ENCODE measurements around the gene SFTPD.

The SFTPD gene

GRCh38 chr10:79944428-79945395 is 4.2 kb downstream of the SFTPD start:
- ATAC-seq = no peak

- no peak for ATAC-seq
Measured at GRCh38 chr10:79943871-79944270, 5.0 kb downstream of the SFTPD start.

GRCh38 chr10:79942261-79943185 is 6.4 kb downstream of the SFTPD start:
- ATAC-seq = no peak

DNA sequence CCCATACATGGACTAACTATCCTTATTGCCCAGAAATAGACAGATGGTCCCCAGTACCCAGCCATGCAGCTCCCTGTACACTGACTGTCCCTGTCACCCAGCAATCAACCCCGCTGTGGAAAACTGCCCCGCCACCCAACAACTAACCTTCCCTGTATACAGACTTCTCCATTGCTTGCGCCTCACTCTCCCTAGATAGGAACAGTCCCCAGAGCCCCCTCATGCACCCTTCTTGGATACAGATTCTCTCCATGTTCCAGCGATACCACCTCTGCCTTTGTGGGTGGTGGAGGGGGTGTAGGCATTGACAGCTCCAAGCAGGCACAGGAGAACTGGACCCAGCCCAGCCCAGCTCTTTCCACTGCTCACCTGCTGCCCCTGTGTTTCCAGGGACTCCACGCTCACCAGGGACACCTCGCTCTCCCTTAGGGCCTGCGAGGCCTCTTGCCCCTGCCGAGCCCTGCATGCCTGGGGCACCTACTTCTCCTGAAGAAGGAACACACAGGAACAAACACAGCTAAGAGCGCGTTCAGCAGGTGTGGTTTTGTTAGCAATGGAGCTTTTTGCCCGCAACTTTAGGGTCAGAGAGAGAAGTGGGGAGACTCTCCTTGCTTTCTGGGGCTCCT is 7.2 kb downstream of the SFTPD start:
- no peak for ATAC-seq

DNA sequence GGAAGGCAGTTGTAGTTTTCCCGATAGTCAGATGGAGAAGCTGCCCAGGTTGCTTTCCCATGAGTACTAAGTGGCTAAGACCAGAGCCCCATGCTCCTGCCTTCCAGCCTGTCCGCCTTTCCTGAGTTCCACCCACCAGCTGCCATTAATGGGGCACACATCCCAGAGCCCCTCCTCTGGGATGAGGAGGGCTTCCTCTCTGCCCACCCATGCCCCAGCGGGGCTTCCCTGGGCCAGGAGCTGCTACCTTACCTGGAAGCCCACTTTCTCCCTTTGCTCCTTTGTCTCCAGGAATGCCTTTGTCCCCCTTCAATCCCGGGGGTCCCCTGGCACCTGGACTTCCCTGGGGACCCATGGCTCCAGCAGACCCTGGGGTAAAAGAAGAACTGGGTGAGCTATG is 7.8 kb downstream of the SFTPD start:
- no peak for ATAC-seq

GRCh38 chr10:79940431-79940830 is 8.5 kb downstream of the SFTPD start:
- no peak for ATAC-seq

GRCh38 chr10:79939969-79940368 is 8.9 kb downstream of the SFTPD start:
- no peak for ATAC-seq

DNA sequence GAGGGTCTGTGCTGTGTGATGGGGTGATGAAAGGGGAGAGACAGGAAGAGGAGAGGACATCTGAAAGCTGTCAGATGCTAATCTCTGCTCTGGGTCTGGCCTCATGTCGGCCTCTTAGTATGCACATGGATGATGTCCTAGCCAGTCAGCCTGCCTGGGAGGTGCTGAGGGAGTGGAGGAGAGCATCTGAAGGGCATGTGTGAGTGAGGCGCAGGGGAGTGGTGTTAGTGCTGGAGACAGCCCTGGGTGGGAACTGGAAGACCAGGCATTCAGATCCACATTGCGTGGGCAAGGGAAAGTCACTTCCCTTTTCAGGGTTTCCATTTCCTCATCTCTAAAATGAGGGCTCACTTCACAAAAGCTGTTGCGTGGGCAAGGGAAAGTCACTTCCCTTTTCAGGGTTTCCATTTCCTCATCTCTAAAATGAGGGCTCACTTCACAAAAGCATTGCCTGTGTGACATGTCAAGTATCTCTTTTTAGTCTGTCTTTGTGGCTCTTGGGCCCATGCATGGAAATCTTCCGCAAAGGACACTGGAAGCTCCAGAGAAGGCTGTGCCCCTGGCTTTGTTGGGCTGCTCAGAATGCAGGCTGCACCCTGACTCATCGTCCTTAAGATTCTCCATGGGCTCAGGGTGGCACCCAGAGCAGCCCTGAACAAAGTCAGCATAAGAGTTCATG is 10.0 kb downstream of the SFTPD start:
- peak; percentile 8 to 23 for ATAC-seq

DNA sequence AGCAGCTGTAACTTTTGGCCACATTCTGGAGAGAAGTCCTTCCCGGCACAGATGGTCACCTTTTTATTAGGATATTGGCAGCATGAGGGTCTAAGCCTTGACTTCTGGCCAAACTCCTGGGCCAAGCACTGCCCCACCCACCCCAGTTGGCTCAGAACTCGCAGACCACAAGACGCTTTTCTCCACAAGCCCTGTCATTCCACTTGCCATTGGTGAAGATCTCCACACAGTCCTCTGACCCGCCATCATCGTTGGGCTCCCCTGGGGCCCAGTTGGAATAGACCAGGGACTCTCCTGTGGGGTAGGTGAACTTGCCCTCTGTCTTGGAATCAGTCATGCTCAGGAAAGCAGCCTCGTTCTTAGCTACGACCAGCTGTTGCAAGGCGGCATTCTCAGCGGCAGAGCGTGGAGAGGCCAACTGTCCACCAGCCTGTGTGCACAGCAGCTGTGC is 11.2 kb downstream of the SFTPD start:
- ATAC-seq = peak in 1 of 2 donors; percentile 22

- ATAC-seq = no peak
Measured at GRCh38 chr10:79936625-79937615, 12.0 kb downstream of the SFTPD start.

DNA sequence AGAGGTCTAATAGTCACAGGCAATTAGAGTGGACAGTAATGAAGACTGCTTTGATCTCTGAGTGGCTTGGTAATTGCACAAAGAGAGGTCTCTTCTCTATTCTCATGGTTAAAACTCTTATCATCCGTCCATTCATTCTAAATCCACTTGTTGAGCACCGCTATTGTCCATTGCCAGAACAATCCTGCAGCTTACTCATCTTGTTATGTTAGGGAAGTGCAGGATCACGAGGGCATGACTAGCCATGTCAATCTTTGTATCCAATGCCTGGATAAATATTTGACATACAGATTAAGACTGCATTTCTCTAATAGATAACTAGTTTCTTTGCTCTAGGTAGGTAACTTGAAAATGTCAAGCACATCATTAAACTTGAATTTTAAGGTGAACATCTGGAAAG is 14.9 kb downstream of the SFTPD start:
- no peak for ATAC-seq

- no peak for ATAC-seq
Measured at GRCh38 chr10:79932841-79933379, 16.0 kb downstream of the SFTPD start.

- no peak for ATAC-seq
Measured at GRCh38 chr10:79932307-79932706, 16.6 kb downstream of the SFTPD start.

DNA sequence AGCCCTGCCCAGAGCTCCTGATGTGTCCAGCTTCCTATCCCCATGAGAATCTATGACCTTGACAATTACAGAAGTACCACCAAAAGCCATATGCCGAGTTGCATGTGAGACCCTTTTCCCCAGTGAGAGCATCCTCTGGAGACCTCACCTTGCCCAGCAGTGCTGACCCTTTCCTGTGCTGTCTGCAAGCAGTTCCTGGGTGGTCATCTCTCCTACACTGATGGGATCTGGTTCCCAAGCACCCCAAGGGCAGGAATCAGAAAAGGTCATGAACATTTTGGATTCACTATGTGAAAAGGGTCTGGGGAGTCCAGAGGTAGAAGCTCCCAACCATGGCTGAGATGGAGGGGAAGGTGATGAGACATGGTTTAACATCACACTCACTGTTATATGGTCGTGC is 18.2 kb downstream of the SFTPD start:
- ATAC-seq = no peak

- ATAC-seq = no peak
Measured at GRCh38 chr10:79930267-79930666, 18.6 kb downstream of the SFTPD start.

DNA sequence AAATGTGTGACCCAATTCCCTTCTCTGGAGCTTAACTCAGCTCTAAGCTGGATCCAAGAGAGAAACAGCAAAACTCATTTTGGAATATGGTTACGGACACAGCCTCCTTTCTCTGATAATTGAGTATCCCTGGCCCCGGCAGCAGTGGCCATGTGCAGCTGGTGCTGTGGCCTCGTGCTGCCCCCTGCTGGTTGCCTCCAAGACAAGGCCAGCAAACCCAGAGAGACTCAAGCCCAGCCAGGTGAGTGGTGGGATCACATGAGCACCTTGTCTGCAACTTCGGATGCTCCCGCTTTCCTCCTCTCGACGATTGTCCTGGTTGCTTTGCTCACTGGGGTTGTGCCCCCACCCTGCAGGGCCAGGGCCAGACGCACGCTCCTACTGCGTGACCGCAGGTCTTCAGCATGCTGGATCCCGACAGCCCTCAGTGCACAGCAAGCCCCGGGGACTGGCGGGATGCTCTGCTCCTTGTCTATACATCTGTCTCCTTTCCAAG is 19.4 kb downstream of the SFTPD start:
- ATAC-seq = peak; percentile 86

GRCh38 chr10:79928028-79928583 is 20.8 kb downstream of the SFTPD start:
- no peak for ATAC-seq

DNA sequence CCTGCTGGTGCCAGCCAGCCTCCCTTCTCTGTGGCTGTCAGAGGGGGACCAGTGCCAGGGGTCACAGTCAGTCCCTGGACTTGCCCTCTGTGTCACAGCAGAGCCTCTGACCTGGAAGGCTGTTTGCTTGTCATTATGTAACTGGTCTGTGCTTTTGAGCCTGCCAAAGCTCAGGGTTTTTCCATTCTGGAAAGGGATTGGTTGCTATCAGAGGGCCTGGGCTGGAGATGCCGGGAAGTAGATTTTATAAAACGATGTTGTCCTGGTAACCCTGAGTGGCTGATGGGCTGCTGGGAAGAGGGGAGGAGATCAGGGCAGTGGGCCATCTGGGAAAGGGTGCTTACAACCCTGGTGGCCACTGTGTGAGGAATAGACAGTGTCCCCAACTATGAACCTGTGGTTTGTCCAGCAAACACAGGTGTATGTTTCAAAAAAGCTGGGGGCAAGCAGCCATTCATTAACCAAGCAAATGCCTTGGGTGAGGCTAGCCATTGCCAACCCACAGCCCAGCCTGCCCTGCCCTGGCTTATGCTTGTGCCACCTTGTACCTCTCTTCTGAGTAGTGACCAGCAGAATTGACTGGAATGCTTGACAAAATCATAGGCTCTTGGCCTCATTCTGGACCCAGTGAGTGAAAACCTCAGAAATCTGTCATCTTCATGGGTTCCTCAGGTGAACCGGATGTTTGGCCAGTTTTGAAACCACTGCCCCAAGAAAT is 21.6 kb downstream of the SFTPD start:
- ATAC-seq = no peak

- ATAC-seq = no peak
Measured at GRCh38 chr10:79926037-79926436, 22.9 kb downstream of the SFTPD start.

Data from activated CD4-positive, CD25-positive, alpha-beta regulatory T cell treated with anti-CD3 and anti-CD28 coated beads, Interleukin-2, amount 50 U/mL, for 24 hours (primary cell).